GM12864 (cell line): ENCODE data around the gene BICRAL.

Experiments used
- DNase-seq: peaks from one replicate; pipeline ENCODE4 v3.0.0-alpha.2; 2011; ENCODE audit warnings: low read depth
- H3K4me3 ChIP-seq: 2 replicates; pipeline ENCODE4 v1.5.1; 2011; ENCODE audit warnings: mild to moderate bottlenecking, low read depth, low read length, control low read depth
- CTCF ChIP-seq: IDR thresholded peaks from 2 replicates; pipeline ENCODE4 v1.5.1; 2011; ENCODE audit warnings: low read depth, mild to moderate bottlenecking, moderate library complexity, low read length, control low read depth, inconsistent platforms; ENCODE audit errors: missing control alignments

BICRAL gene

DNA sequence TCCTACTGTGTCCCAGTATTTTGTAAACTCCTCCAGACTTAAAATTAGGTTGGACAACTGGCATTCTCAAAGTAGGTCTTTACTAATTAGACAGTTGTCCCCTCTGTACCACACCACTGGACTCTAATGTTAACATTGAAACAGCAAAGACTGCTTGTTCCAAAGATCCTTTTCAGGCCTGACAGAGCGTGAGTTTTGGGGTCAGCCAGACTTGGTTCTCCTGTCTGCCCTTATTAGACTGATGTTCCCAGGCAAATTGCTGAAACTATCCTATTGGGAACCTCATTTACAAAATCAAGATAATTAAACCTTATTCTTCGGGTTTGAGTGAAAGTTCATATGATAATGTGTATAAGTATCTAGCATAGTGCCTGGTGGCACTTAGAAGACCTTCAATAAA is 3.7 kb upstream of the BICRAL start:
- TF ChIP-seq CTCF: no peak

DNA sequence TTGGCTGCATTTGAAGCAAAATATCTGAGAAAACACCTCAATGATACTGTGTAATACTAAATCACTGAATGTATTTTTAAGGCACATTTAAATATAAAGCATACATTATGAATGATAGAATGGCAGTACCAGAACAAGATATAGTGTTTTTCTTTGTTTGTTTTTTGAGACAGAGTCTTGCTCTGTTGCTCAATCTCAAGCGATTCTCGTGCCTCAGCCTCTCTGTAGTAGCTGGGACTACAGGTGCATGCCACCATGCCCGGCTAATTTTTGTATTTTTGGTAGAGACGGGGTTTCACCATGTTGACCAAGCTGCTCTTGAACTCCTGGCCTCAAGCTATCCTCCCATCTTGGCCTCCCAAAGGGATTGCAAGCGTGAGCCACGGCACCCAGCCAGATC is 2.3 kb upstream of the BICRAL start:
- no peak for TF ChIP-seq CTCF
- no peak overlapping the region; the same call in 1 of the 2 replicates for H3K4me3 ChIP-seq
- no peak for DNase-seq

More for the DNA sequence above, 3.7 kb upstream of the BICRAL start:
- no peak for DNase-seq
- H3K4me3 ChIP-seq: no peak overlapping the region

DNA sequence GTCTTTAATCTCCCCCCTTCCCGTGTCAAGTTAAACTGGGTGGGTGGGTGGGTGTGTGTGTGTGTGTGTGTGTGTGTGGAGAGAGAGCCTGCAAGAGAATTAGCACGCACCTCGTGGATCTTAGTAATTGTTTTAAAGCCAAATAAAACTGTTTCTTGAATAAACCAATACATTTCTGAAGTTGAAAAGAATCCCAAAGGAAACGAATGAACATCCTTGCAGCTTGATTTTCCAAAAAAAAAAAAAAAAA is 381 bp upstream of the BICRAL start:
- DNase-seq: no peak
- peak overlapping the region; percentile 92; the same call in 1 of the 2 replicates for H3K4me3 ChIP-seq
- no peak for TF ChIP-seq CTCF

DNA sequence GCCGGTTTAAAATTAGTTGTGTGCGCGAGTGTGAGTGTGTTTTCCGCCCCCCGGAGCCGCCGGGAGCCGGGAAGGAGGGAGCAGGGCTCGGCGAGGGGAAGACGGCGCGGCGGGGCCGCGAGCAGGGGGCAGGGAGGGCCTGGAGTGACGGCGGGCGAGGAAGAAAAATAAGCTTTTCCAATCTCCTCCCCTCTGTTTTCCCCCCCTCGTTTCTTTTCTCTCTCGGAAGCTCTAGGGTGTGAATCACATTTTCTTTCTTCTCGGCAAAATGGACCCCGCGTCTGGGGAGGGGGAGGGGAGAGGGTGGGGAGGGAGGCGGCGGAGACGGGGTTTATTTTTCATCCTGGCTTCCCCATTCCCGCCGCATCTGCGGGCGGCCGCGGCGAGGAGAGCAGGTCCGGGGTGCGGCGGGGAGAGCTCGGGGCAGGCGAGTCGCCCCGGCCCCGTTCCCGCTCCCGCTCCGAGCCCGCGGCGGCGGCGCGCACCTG is 881 bp downstream of the BICRAL start:
- H3K4me3 ChIP-seq: peak overlapping the region; percentile 92
- DNase-seq: no peak
- TF ChIP-seq CTCF: no peak

GRCh38 chr6:42783177-42783875 is 1.5 kb downstream of the BICRAL start:
- no peak for DNase-seq
- H3K4me3 ChIP-seq: peak overlapping the region; percentile 92
- no peak for TF ChIP-seq CTCF

GRCh38 chr6:42783876-42784642 is 2.2 kb downstream of the BICRAL start:
- DNase-seq: no peak
- peak overlapping the region; percentile 92 for H3K4me3 ChIP-seq

More at GRCh38 chr6:42783876-42784642, 2.2 kb downstream of the BICRAL start:
- TF ChIP-seq CTCF: no peak
